GM12878 (cell line): ENCODE results near the gene BRCA2. TPM values are rescaled to one million over a fixed set of nuclear protein-coding genes. Genes with fewer than 3 reads are reported as not detected.

Experiments used
- ATAC-seq: fragments of 200-7000 bp; cut with Tn5 transposase; 3 replicates; pipeline ENCODE4 v1.9.1; 2020; ENCODE audit warnings: mild to moderate bottlenecking, moderate library complexity
- Bru-seq: library from RNA; stranded (reverse); fragments of 400-500 nt; gene quantifications from one replicate; lab custom pipeline; 2021; lab: Mats Ljungman, UMichigan
- BruChase-seq, 2 experiments: library from RNA; stranded (reverse); fragments of 400-500 nt; gene quantifications; one replicate each; lab custom pipeline; 2021; lab: Mats Ljungman, UMichigan
- BruUV-seq: library from RNA; stranded (reverse); fragments of 400-500 nt; replicated peaks from 2 replicates; lab custom pipeline; 2021; lab: Mats Ljungman, UMichigan
- CTCF ChIA-PET: fragments of 300-600 bp; sonication (Branson Sonifier 250); formaldehyde crosslinking; extraction: SDS; loops from one replicate; lab custom pipeline; 2021; ENCODE audit warnings: inconsistent platforms; lab: Yijun Ruan, JAX
- POLR2A ChIA-PET: fragments of 350-600 bp; formaldehyde crosslinking; extraction: SDS; loops from one replicate; lab custom pipeline; 2021; ENCODE audit warnings: inconsistent platforms; lab: Charles Lee
- RAD21 ChIA-PET: fragments of 300-600 bp; sonication (Branson Sonifier 250); formaldehyde crosslinking; loops from one replicate; lab custom pipeline; 2023; ENCODE audit warnings: antibody characterized with exemption; ENCODE audit not compliant: unreplicated experiment; lab: Charles Lee
- SMC1A ChIA-PET: fragments of 300-600 bp; sonication (Branson Sonifier 250); formaldehyde crosslinking; loops from one replicate; lab custom pipeline; 2023; ENCODE audit not compliant: unreplicated experiment, uncharacterized antibody; lab: Charles Lee
- DNase-seq: peaks from one replicate; pipeline ENCODE4 v3.0.0-alpha.2; 2011; ENCODE audit warnings: low read depth, low spot score
- FAIRE-seq: peaks from 3 replicates; lab custom pipeline; 2011; peaks lifted over from hg19 to GRCh38; lab: Jason Lieb, UNC
- H2AFZ ChIP-seq: 2 replicates; pipeline ENCODE4 v1.6.0; 2011; ENCODE audit warnings: low read depth, low read length, control low read depth; ENCODE audit not compliant: control insufficient read depth
- H3K27ac ChIP-seq: 2 replicates; pipeline ENCODE4 v1.5.1; 2011; ENCODE audit warnings: control low read depth; ENCODE audit not compliant: control insufficient read depth, insufficient read depth
- H3K27me3 ChIP-seq, 2 experiments: replicated peaks in 1 of 2; 2 replicates each; pipeline versions ENCODE4 v1.6.0 to v1.6.1; 2011; ENCODE audit warnings: low read length in 1 of 2; ENCODE audit not compliant: control insufficient read depth in 2 of 2, insufficient read depth in 2 of 2
- H3K36me3 ChIP-seq, 2 experiments: 2 replicates each; pipeline ENCODE4 v1.5.1; 2011; ENCODE audit warnings: low read length in 1 of 2; ENCODE audit not compliant: control insufficient read depth in 2 of 2, insufficient read depth in 2 of 2
- H3K4me1 ChIP-seq: 2 replicates; pipeline ENCODE4 v1.6.1; 2011; ENCODE audit warnings: mild to moderate bottlenecking, low read length, moderate library complexity, mixed read lengths; ENCODE audit not compliant: control insufficient read depth, insufficient read depth
- H3K4me2 ChIP-seq: 2 replicates; pipeline ENCODE4 v1.6.0; 2011; ENCODE audit warnings: control low read depth; ENCODE audit not compliant: control insufficient read depth, insufficient read depth
- H3K4me3 ChIP-seq: fragments of 200-600 bp; sonication (generic); 2 replicates; pipeline ENCODE4 v1.5.1; 2016
- H3K79me2 ChIP-seq: 2 replicates; pipeline ENCODE4 v1.6.0; 2011; ENCODE audit warnings: low read length; ENCODE audit not compliant: control insufficient read depth, insufficient read depth
- H3K9ac ChIP-seq: 2 replicates; pipeline ENCODE4 v1.8.0; 2011; ENCODE audit warnings: low read length, control low read depth, mixed read lengths; ENCODE audit not compliant: control insufficient read depth, insufficient read depth
- H3K9me3 ChIP-seq: replicated peaks from 3 replicates; pipeline ENCODE4 v1.5.1; 2011; ENCODE audit warnings: mild to moderate bottlenecking, low read length; ENCODE audit not compliant: control insufficient read depth, insufficient read depth
- H4K20me1 ChIP-seq: 2 replicates; pipeline ENCODE4 v1.6.0; 2011; ENCODE audit not compliant: control insufficient read depth, insufficient read depth
- SPI1 ChIP-seq: IDR thresholded peaks from 2 replicates; pipeline ENCODE4 v1.6.1; 2011; ENCODE audit warnings: low read depth, mild to moderate bottlenecking, low read length, moderate library complexity, borderline replicate concordance; ENCODE audit not compliant: insufficient read depth
- STAT3 ChIP-seq: IDR thresholded peaks from 2 replicates; pipeline ENCODE4 v1.6.1; 2011; ENCODE audit warnings: low read depth, low read length, improper control_type of control experiment
- WGBS: methylation state at CpG from one replicate; pipeline ENCODE4 v1.1.6; 2016; ENCODE audit warnings: low lambda C conversion rate; ENCODE audit not compliant: insufficient replicate concordance, insufficient coverage; ENCODE audit errors: missing lambda C conversion rate; 5-methylcytosine and 5-hydroxymethylcytosine counted together
- in situ Hi-C: fragments of 300-500 bp; cut with MboI; formaldehyde crosslinking; loops from 9 replicates; pipeline ENCODE4 v1.14.3; 2018; ENCODE audit warnings: mixed read lengths
- intact Hi-C: fragments of 100-400 bp; cut with micrococcal nuclease; formaldehyde crosslinking; loops from one replicate; pipeline ENCODE4 v1.14.2; 2022; ENCODE audit not compliant: unreplicated experiment
- long read RNA-seq, 2 experiments: library from polyadenylated mRNA; unstranded; transcript quantifications; one replicate each; pipeline ENCODE4 v2.0.0, GENCODE V29; 2019 to 2020
- polyA minus RNA-seq, 3 experiments: library from RNA; depleted of rRNA, polyadenylated mRNA; stranded (reverse); fragments of >200 nt; gene quantifications; 2 replicates each; pipeline ENCODE4 v1.2.3, GENCODE V29; 2011
- polyA plus RNA-seq, 11 experiments: library from polyadenylated mRNA; depleted of rRNA in 4 of 11; unstranded in 6 of 11; stranded (reverse) in 5 of 11; fragments of >200 nt; fragmentation: Nextera tagmentation in 4 of 11; fragmentation: Illumina TruSeq in 1 of 11; extraction: Ambion mirVana in 4 of 11; extraction: Trizol in 1 of 11; gene quantifications; 1 replicate in 1 of 11; 2 replicates in 10 of 11; pipeline versions ENCODE4 v1.2.1 to v1.2.3, GENCODE V29; 2011 to 2016; ENCODE audit warnings: inconsistent platforms in 2 of 11, missing spikeins in 2 of 11, low read depth in 1 of 11
- total RNA-seq, 4 experiments: library from RNA; depleted of rRNA in 3 of 4; stranded (reverse); fragments of >200 nt in 3 of 4; fragmentation: Illumina TruSeq in 1 of 4; extraction: Trizol in 1 of 4; gene quantifications; 2 replicates each; pipeline versions ENCODE4 v1.2.1 to v1.2.3, GENCODE V29; 2013 to 2021
- TF ChIP-seq, protein P1 (sequence below): IDR thresholded peaks from 2 replicates; pipeline ENCODE4 v1.6.1; 2012; ENCODE audit warnings: mild to moderate bottlenecking, low read depth, low read length
- TF ChIP-seq, protein P2 (sequence below): fragments of 450-650 bp; IDR thresholded peaks from 2 replicates; pipeline ENCODE4 v1.6.1; 2017; ENCODE audit warnings: antibody characterized with exemption, mild to moderate bottlenecking, moderate library complexity

Gene BRCA2, protein sequence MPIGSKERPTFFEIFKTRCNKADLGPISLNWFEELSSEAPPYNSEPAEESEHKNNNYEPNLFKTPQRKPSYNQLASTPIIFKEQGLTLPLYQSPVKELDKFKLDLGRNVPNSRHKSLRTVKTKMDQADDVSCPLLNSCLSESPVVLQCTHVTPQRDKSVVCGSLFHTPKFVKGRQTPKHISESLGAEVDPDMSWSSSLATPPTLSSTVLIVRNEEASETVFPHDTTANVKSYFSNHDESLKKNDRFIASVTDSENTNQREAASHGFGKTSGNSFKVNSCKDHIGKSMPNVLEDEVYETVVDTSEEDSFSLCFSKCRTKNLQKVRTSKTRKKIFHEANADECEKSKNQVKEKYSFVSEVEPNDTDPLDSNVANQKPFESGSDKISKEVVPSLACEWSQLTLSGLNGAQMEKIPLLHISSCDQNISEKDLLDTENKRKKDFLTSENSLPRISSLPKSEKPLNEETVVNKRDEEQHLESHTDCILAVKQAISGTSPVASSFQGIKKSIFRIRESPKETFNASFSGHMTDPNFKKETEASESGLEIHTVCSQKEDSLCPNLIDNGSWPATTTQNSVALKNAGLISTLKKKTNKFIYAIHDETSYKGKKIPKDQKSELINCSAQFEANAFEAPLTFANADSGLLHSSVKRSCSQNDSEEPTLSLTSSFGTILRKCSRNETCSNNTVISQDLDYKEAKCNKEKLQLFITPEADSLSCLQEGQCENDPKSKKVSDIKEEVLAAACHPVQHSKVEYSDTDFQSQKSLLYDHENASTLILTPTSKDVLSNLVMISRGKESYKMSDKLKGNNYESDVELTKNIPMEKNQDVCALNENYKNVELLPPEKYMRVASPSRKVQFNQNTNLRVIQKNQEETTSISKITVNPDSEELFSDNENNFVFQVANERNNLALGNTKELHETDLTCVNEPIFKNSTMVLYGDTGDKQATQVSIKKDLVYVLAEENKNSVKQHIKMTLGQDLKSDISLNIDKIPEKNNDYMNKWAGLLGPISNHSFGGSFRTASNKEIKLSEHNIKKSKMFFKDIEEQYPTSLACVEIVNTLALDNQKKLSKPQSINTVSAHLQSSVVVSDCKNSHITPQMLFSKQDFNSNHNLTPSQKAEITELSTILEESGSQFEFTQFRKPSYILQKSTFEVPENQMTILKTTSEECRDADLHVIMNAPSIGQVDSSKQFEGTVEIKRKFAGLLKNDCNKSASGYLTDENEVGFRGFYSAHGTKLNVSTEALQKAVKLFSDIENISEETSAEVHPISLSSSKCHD (N-terminal part only)
- total RNA-seq (2013; cell fraction: nucleolus; rRNA removed) = 35.7 and 42.7 TPM in 2 replicates
- total RNA-seq (2014; rRNA removed) (23.7 and 24.3 TPM in 2 replicates), total RNA-seq (2014; rRNA removed; fragmentation: Illumina TruSeq; extraction: Trizol) (34.7 and 37.0 TPM in 2 replicates), total RNA-seq (2021) (19.7 and 24.1 TPM in 2 replicates), polyA plus RNA-seq (2011; rRNA removed) (10.6 and 14.2 TPM in 2 replicates), polyA plus RNA-seq (2014; fragmentation: Illumina TruSeq; extraction: Trizol) (42.2 and 49.8 TPM in 2 replicates), polyA plus RNA-seq (2014; fragmentation: Nextera tagmentation; extraction: Ambion mirVana) (10 to 100 TPM in 1 of 2 experiments, 1 to 10 TPM in 1; 7.6 to 15.8 TPM), polyA plus RNA-seq (2014; rRNA removed) (13.3 and 13.7 TPM in 2 replicates), polyA plus RNA-seq (2016; fragmentation: Nextera tagmentation; extraction: Ambion mirVana) (10 to 100 TPM; 31.6 to 34.0 TPM), polyA minus RNA-seq (2011; rRNA and poly(A)+ RNA removed) (10.4 and 21.2 TPM in 2 replicates), Bru-seq, nascent RNA (percentile 77 among the genes with signal in this experiment), BruChase-seq, experiment 1, labeled RNA remaining after a 6-hour chase (percentile 80 among the genes with signal in this experiment), BruChase-seq, experiment 2, labeled RNA remaining after a 2-hour chase (percentile 83 among the genes with signal in this experiment)
- polyA plus RNA-seq (2011; ENCODE audit: low read depth) = 4.4 TPM
- polyA plus RNA-seq (2011; cell fraction: cytosol; rRNA removed) = 7.4 and 12.9 TPM in 2 replicates
- polyA plus RNA-seq (2011; cell fraction: nucleus; rRNA removed) = 19.6 and 26.4 TPM in 2 replicates
- 5.7 and 8.9 TPM in 2 replicates for polyA plus RNA-seq (2012)
- polyA minus RNA-seq (2011; cell fraction: cytosol; rRNA and poly(A)+ RNA removed) = 6.8 and 8.1 TPM in 2 replicates
- polyA minus RNA-seq (2011; cell fraction: nucleus; rRNA and poly(A)+ RNA removed) = 12.9 and 16.2 TPM in 2 replicates
- long read RNA-seq, experiment 1, partial matches to known transcripts = 11 of 13 reads
- long read RNA-seq, experiment 1, other reads (novel, unspliced or antisense) = 2 of 13 reads
- long read RNA-seq, experiment 2, partial matches to known transcripts = 198 of 238 reads
- long read RNA-seq, experiment 2, other reads (novel, unspliced or antisense) = 39 of 238 reads

DNA sequence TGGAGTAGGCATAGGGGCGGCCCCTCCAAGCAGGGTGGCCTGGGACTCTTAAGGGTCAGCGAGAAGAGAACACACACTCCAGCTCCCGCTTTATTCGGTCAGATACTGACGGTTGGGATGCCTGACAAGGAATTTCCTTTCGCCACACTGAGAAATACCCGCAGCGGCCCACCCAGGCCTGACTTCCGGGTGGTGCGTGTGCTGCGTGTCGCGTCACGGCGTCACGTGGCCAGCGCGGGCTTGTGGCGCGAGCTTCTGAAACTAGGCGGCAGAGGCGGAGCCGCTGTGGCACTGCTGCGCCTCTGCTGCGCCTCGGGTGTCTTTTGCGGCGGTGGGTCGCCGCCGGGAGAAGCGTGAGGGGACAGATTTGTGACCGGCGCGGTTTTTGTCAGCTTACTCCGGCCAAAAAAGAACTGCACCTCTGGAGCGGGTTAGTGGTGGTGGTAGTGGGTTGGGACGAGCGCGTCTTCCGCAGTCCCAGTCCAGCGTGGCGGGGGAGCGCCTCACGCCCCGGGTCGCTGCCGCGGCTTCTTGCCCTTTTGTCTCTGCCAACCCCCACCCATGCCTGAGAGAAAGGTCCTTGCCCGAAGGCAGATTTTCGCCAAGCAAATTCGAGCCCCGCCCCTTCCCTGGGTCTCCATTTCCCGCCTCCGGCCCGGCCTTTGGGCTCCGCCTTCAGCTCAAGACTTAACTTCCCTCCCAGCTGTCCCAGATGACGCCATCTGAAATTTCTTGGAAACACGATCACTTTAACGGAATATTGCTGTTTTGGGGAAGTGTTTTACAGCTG is at the start of gene BRCA2, which contains the start of gene ZAR1L:
BRCA2 (plus strand) TSS at position 271 of the 790 bp plus-strand sequence. CDS start 953 bp downstream, outside the sequence.
ZAR1L (minus strand) TSS at position 126 of the 790 bp plus-strand sequence. CDS start 3,438 bp downstream, outside the sequence.
- Histone ChIP-seq H3K4me1 (peaks cover 20% of the 10 kb centered on the region), H3K9ac (peak within 1 kb of the TSS; percentile 92), H4K20me1 (no peaks in the 10 kb centered on the region), H3K4me3 (peak within 1 kb of the TSS; percentile 78), H3K27ac (peak within 1 kb of the TSS; percentile 97), H3K36me3 (no peaks in the 10 kb centered on the region), H3K79me2 (peaks cover 21% of the 10 kb centered on the region), H3K27me3 (no peaks in the 10 kb centered on the region), H3K9me3 (no peaks in the 10 kb centered on the region; the same call in 2 of the 3 replicates), H3K4me2 (peak within 1 kb of the TSS; percentile 100), H2AFZ (peak within 1 kb of the TSS; percentile 84)
- ATAC-seq = peak; percentile 93
- ChIA-PET RAD21 (interaction anchor here (0.7 to 2.3 kb wide), 12 partner anchors 110 to 422 kb away, joined by 3 to 14 read pairs (median 4); partner anchors contain the start of genes N4BP2L1, N4BP2L2 and PDS5B), SMC1A (interaction anchor here (0.7 to 2.9 kb wide), 11 partner anchors 9 to 422 kb away, joined by 3 to 14 read pairs (median 3); partner anchors contain the start of gene N4BP2L1), CTCF (interaction anchor here (0.5 to 3.3 kb wide), 13 partner anchors 9 to 1445 kb away, joined by 3 to 23 read pairs (median 4); partner anchors contain the start of genes N4BP2L2 and PDS5B), POLR2A (interaction anchor here (0.6 to 3.1 kb wide), 10 partner anchors 8 to 350 kb away, joined by 3 to 16 read pairs (median 4); partner anchors contain the start of gene N4BP2L1)
- intact Hi-C loops (loop anchor here (2.0 to 5.0 kb wide), 3 partner anchors 112 to 222 kb away; partner anchors contain the start of genes N4BP2L1 and N4BP2L2), in situ Hi-C loops (no loop called here)
- WGBS = under 1% methylated on average over 60 of the region's 60 CpGs
- FAIRE-seq = no peak
- peak; percentile 68 for DNase-seq
- no TSS peak for BruUV-seq
- TF ChIP-seq SPI1 = peak; percentile 33; the same call in 1 of the 2 replicates
- TF ChIP-seq, protein P1, sequence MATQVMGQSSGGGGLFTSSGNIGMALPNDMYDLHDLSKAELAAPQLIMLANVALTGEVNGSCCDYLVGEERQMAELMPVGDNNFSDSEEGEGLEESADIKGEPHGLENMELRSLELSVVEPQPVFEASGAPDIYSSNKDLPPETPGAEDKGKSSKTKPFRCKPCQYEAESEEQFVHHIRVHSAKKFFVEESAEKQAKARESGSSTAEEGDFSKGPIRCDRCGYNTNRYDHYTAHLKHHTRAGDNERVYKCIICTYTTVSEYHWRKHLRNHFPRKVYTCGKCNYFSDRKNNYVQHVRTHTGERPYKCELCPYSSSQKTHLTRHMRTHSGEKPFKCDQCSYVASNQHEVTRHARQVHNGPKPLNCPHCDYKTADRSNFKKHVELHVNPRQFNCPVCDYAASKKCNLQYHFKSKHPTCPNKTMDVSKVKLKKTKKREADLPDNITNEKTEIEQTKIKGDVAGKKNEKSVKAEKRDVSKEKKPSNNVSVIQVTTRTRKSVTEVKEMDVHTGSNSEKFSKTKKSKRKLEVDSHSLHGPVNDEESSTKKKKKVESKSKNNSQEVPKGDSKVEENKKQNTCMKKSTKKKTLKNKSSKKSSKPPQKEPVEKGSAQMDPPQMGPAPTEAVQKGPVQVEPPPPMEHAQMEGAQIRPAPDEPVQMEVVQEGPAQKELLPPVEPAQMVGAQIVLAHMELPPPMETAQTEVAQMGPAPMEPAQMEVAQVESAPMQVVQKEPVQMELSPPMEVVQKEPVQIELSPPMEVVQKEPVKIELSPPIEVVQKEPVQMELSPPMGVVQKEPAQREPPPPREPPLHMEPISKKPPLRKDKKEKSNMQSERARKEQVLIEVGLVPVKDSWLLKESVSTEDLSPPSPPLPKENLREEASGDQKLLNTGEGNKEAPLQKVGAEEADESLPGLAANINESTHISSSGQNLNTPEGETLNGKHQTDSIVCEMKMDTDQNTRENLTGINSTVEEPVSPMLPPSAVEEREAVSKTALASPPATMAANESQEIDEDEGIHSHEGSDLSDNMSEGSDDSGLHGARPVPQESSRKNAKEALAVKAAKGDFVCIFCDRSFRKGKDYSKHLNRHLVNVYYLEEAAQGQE = no peak
- TF ChIP-seq, protein P2, sequence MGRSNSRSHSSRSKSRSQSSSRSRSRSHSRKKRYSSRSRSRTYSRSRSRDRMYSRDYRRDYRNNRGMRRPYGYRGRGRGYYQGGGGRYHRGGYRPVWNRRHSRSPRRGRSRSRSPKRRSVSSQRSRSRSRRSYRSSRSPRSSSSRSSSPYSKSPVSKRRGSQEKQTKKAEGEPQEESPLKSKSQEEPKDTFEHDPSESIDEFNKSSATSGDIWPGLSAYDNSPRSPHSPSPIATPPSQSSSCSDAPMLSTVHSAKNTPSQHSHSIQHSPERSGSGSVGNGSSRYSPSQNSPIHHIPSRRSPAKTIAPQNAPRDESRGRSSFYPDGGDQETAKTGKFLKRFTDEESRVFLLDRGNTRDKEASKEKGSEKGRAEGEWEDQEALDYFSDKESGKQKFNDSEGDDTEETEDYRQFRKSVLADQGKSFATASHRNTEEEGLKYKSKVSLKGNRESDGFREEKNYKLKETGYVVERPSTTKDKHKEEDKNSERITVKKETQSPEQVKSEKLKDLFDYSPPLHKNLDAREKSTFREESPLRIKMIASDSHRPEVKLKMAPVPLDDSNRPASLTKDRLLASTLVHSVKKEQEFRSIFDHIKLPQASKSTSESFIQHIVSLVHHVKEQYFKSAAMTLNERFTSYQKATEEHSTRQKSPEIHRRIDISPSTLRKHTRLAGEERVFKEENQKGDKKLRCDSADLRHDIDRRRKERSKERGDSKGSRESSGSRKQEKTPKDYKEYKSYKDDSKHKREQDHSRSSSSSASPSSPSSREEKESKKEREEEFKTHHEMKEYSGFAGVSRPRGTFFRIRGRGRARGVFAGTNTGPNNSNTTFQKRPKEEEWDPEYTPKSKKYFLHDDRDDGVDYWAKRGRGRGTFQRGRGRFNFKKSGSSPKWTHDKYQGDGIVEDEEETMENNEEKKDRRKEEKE = no peak
- no peak for TF ChIP-seq STAT3
